Measurements from ENCODE around the gene PEG3. TPM values are rescaled to one million over a fixed set of nuclear protein-coding genes. Genes with fewer than 3 reads are reported as not detected.

Gene PEG3
- not detected in 2 replicates for total RNA-seq (2014; rRNA removed; shearing (Covaris generic))
- not detected in 2 replicates for polyA plus RNA-seq (2016; fragmentation: Nextera tagmentation; extraction: Ambion mirVana)
- long read RNA-seq: 0 reads

GRCh38 chr19:56840451-56841192 is at the start of gene PEG3, which contains the start of gene ZIM2:
Gene PEG3, minus strand, starts transcription at chr19:56840726. Its CDS starts 16,071 bp downstream, at chr19:56824655.
Gene ZIM2, minus strand, starts transcription at chr19:56840726. Its CDS starts 16,449 bp downstream, at chr19:56824277.
- H4K20me1 ChIP-seq (replicated peaks; ENCODE audit: insufficient read depth): no peaks in the 10 kb centered on the region
- H3K36me3 ChIP-seq (ENCODE audit: insufficient read depth): peaks cover 3% of the 10 kb centered on the region; the same call in 1 of the 2 replicates
- H3K4me3 ChIP-seq: no peak within 1 kb of the TSS
- peaks cover 55% of the 10 kb centered on the region for H3K9me3 Mint-ChIP-seq
- DNase-seq (ENCODE audit: low spot score) (no peak), ATAC-seq (no peak)
- peaks cover 40% of the 10 kb centered on the region for H3K36me3 Mint-ChIP-seq (ENCODE audit: low read depth)
- no peaks in the 10 kb centered on the region for H3K4me1 ChIP-seq (ENCODE audit: insufficient read depth)
- H3K27me3 Mint-ChIP-seq (ENCODE audit: insufficient read depth, low read depth, poor library complexity): peaks cover 2% of the 10 kb centered on the region
- no peak within 1 kb of the TSS for H3K27ac ChIP-seq (ENCODE audit: low read depth)
- no peaks in the 10 kb centered on the region for H3K27me3 ChIP-seq (ENCODE audit: insufficient read depth)
- H3K4me2 ChIP-seq: no peak within 1 kb of the TSS
- no peak within 1 kb of the TSS for H3K27ac Mint-ChIP-seq
- H2AFZ ChIP-seq: no peak within 1 kb of the TSS
- TF ChIP-seq CREB1 (CRISPR knock-in tag; IDR thresholded peaks at IDR 0.05; ENCODE audit: low read depth) (no peak), REST (IDR thresholded peaks at IDR 0.05; ENCODE audit: unreplicated experiment) (no peak), EZH2 (IDR thresholded peaks at IDR 0.05; ENCODE audit: low read depth, unreplicated experiment) (no peak)
- no peaks in the 10 kb centered on the region for H3K4me1 Mint-ChIP-seq
- H3K4me3 Mint-ChIP-seq: no peak within 1 kb of the TSS
- no peaks in the 10 kb centered on the region for H3K9me2 ChIP-seq (ENCODE audit: insufficient read depth)
- H3F3A ChIP-seq (replicated peaks; ENCODE audit: low read depth): no peaks in the 10 kb centered on the region
- no peaks in the 10 kb centered on the region for H3K79me2 ChIP-seq (replicated peaks; ENCODE audit: insufficient read depth)

DNA sequence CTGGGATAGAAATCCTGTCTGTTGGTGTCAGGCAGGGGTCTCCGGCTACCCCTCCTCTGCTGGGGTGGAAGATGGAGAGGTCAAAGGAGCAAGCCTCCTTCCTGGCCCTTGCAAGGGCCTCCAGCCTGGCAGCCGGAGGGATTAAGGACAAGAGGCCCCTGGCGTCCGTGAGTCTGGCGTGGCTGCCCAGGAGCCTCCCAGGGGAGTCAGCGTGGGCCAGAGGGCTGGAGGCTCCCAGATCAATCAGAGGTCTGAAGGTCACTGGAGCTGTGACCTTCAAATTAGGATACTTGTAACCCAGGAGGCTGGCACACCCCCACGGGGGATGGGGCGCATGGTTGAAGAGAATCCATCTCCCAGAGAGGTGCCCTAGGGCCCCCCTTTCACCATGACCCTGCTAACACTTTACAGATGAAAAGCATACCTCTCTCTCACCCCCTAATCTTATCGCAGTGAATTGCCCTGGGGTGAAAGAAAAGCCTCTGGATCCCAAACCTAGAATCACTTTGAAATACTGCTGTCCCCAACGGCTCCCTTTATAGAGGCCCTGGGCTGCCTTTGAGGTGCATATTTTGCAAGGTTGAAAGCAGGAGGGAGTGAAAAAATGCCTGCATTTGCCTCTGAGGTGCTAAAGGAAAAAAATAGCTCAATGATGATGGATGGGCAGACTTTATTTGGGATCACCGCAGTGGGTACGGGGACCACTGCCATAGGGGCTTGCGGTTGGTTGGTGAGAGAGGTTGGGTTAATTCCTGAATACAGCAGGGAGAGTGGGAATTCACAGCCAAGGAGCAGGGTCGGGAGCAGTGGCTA is 44.9 kb upstream of the PEG3 start:
- Mint-ChIP-seq H3K4me3 (no peak overlapping the region), H3K4me1 (no peaks in the 10 kb centered on the region), H3K27ac (no peak overlapping the region), H3K27me3 (ENCODE audit: insufficient read depth, low read depth, poor library complexity) (peaks cover 8% of the 10 kb centered on the region), H3K9me3 (peaks cover 96% of the 10 kb centered on the region), H3K36me3 (ENCODE audit: low read depth) (peaks cover 45% of the 10 kb centered on the region)
- no peaks in the 10 kb centered on the region for H3K4me1 ChIP-seq (ENCODE audit: insufficient read depth)
- H3K27ac ChIP-seq (ENCODE audit: low read depth): no peak overlapping the region
- H3K4me2 ChIP-seq: no peak overlapping the region
- no peak overlapping the region for H2AFZ ChIP-seq
- H3K36me3 ChIP-seq (ENCODE audit: insufficient read depth): peaks cover 18% of the 10 kb centered on the region; the same call in 1 of the 2 replicates
- H3F3A ChIP-seq (replicated peaks; ENCODE audit: low read depth): no peaks in the 10 kb centered on the region
- no peak overlapping the region for H3K4me3 ChIP-seq
- ATAC-seq: no peak
- no peaks in the 10 kb centered on the region for H4K20me1 ChIP-seq (replicated peaks; ENCODE audit: insufficient read depth)
- DNase-seq (ENCODE audit: low spot score): no peak
- H3K27me3 ChIP-seq (ENCODE audit: insufficient read depth): no peaks in the 10 kb centered on the region
- H3K9me2 ChIP-seq (ENCODE audit: insufficient read depth): no peaks in the 10 kb centered on the region
- no peaks in the 10 kb centered on the region for H3K79me2 ChIP-seq (replicated peaks; ENCODE audit: insufficient read depth)
- TF ChIP-seq EZH2phosphoT487 (IDR thresholded peaks at IDR 0.05; ENCODE audit: unreplicated experiment) (no peak), REST (IDR thresholded peaks at IDR 0.05; ENCODE audit: unreplicated experiment) (no peak), NANOG (IDR thresholded peaks at IDR 0.05; ENCODE audit: borderline replicate concordance) (no peak), POLR2AphosphoS5 (IDR thresholded peaks at IDR 0.05; ENCODE audit: low read depth) (no peak), ZNF331 (CRISPR knock-in tag; IDR thresholded peaks at IDR 0.05; ENCODE audit: low read depth) (no peak), CREB1 (CRISPR knock-in tag; IDR thresholded peaks at IDR 0.05; ENCODE audit: low read depth) (no peak)
- TF ChIP-seq, protein P1, sequence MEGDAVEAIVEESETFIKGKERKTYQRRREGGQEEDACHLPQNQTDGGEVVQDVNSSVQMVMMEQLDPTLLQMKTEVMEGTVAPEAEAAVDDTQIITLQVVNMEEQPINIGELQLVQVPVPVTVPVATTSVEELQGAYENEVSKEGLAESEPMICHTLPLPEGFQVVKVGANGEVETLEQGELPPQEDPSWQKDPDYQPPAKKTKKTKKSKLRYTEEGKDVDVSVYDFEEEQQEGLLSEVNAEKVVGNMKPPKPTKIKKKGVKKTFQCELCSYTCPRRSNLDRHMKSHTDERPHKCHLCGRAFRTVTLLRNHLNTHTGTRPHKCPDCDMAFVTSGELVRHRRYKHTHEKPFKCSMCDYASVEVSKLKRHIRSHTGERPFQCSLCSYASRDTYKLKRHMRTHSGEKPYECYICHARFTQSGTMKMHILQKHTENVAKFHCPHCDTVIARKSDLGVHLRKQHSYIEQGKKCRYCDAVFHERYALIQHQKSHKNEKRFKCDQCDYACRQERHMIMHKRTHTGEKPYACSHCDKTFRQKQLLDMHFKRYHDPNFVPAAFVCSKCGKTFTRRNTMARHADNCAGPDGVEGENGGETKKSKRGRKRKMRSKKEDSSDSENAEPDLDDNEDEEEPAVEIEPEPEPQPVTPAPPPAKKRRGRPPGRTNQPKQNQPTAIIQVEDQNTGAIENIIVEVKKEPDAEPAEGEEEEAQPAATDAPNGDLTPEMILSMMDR (conservative IDR thresholded peaks at IDR 0.05; ENCODE audit: low read depth in 2 of 2): no peak
